KBM-7 (cell line): ENCODE data around the gene NEXN.

Experiments used
- DNase-seq: peaks from one replicate; pipeline ENCODE4 v3.0.0-alpha.2; 2015
- in situ Hi-C: fragments of 300-500 bp; cut with MboI; formaldehyde crosslinking; loops from 2 replicates; pipeline ENCODE4 v1.14.3; 2020; ENCODE audit warnings: low sequenced_read_pairs, low pct_unique_long_range_greater_than_20kb, mixed read lengths

The NEXN gene

GRCh38 chr1:77888081-77888780 lies at the start of gene NEXN:
Gene NEXN (plus strand): TSS chr1:77888624. CDS start chr1:77916107, 27,483 bp downstream.
- peak; percentile 75 for DNase-seq
- in situ Hi-C loops, result no loop called here

DNA sequence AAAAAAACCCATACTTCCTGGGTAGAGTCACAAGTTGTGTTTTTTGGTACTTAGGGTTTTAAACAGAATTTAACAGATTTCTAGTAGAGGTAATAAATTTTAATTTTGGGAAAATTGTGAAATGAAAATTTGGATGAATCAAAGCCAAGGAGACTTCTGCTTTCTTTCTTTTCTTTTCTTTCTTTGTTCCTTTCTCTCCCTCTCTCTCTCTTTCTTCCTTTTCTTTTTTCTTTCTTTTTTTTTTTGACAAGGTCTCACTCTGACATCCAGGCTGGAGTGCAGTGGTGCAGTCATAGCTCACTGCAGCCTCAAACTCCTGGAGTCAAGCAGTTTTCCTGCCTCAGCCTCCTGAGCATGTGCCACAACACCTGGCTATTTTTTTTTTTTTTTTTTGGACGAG lies 46.9 kb upstream of the NEXN start:
- no peak for DNase-seq
- in situ Hi-C loops, result no loop called here

GRCh38 chr1:77845951-77846350 lies 42.5 kb upstream of the NEXN start:
- in situ Hi-C loops, result no loop called here
- DNase-seq, result no peak

- in situ Hi-C loops, result no loop called here
- no peak for DNase-seq
Measured at GRCh38 chr1:77846966-77847365, 41.5 kb upstream of the NEXN start.

DNA sequence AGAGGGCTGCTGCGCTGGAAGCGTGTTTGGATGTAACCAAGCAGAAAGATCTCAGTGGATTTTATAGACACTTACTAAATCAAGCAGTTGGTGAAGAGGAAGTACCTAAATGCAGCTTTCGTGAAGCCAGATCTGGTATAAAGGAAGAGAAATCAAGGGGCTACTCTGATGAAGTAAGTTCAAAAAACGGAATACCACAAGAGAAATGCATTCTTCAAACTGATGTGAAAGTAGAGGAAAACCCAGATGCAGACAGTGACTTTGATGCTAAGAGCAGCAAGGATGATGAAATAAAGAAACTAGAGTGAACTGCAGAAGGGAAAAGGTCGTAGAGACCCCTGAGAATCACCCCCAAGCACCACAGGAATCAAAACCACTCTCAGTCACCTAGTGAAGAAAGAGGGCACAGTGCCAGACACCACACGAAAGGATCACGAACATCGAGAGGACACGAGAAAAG lies 40.8 kb upstream of the NEXN start:
- peak; percentile 55 for DNase-seq

DNA sequence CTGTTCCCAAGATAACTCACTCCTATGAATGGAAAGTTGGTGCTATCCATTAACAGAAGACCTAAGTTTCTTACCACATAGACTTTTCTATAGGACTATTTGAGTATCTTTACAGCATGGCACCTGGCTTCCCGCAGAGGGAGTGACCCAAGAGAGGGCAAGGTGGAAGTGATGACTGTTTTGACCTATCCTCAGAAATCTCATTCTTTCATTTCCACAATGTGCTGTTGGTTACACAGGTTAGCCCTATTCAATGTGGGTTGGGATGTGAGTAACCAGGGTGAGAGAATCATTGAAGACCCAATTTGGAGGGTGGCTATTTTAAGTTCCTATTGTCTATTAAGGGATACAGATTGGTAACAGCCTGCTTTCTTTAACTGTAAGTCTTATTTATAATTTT lies 38.3 kb upstream of the NEXN start:
- in situ Hi-C loops, result no loop called here
- DNase-seq, result no peak

More for the DNA sequence above, 40.8 kb upstream of the NEXN start:
- in situ Hi-C loops, result no loop called here

- DNase-seq, result no peak
- in situ Hi-C loops, result no loop called here
Measured at GRCh38 chr1:77857552-77857951, 30.9 kb upstream of the NEXN start.

GRCh38 chr1:77858725-77859124 lies 29.7 kb upstream of the NEXN start:
- no peak for DNase-seq
- in situ Hi-C loops, result no loop called here

GRCh38 chr1:77859248-77859647 lies 29.2 kb upstream of the NEXN start:
- in situ Hi-C loops, result no loop called here
- no peak for DNase-seq

- no peak for DNase-seq
- in situ Hi-C loops, result no loop called here
Measured at GRCh38 chr1:77866296-77866695, 22.1 kb upstream of the NEXN start.

- in situ Hi-C loops, result no loop called here
- no peak for DNase-seq
Measured at GRCh38 chr1:77872645-77873044, 15.8 kb upstream of the NEXN start.

DNA sequence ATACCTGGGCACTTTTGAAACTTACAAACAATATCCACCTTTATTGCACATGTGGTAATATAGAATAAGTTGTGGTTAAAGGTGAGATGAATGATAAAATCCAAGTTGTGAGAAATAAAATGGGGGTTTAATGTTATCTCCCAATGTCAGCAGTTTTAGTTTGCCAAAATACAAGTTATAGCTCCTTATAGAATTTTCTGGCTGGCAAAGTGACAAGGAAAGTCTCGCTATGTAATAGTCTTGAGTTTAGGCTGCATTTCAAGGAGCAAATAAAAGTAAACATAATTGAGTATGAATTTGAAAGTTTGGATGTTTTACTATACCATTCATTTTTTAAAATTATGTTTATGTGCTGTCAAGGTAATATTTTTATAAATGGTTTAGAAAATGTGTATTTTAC lies 15.0 kb upstream of the NEXN start:
- in situ Hi-C loops, result no loop called here
- no peak for DNase-seq

DNA sequence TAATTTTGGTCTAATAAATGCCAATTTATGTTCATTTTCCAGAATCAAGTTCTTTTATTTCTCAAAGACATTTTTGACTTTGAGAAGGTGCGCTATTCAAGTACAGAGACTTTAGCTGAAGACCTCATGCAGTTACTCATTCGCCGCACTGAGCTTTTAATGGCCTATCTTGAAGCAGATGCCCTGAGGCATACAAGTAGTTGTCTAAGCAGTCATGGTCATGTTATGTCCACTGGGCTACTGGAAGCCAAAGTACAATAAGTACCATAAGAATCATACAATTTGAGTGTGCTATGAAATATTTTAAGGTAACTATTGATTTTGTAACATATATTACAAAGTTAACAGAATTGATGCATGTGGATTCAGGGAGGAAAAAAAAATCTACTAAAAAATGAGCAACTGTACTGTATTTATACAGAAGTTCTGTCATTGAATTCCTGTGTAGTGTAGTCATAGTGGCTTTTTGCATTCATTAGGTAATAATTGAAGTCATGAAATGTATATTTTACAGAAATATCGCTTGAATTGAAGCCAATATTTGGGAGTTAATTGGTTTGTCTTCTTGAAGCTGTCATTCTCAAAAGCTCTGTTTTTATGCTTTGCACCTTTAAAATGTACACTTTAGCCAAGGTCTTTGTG lies 13.5 kb upstream of the NEXN start:
- in situ Hi-C loops, result no loop called here
- no peak for DNase-seq

DNA sequence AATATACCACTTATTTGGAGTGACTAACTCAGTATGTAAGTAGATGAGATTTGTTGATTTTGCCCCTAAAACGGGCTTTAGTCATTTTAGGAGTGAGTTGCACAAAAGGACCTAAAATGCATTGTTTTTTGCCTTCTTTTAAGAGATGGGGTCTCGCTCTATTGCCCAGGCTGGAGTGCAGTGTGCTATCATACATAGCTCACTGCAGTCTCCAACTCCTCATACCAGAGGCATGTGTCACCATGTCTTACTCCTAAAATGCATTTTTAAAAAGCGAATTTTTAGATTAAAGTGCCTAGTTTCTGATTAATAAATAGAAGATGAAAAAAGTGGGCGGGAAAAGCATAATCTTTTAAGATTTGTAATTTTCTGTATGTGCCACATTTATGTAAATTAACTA lies 11.5 kb upstream of the NEXN start:
- in situ Hi-C loops, result no loop called here
- no peak for DNase-seq

DNA sequence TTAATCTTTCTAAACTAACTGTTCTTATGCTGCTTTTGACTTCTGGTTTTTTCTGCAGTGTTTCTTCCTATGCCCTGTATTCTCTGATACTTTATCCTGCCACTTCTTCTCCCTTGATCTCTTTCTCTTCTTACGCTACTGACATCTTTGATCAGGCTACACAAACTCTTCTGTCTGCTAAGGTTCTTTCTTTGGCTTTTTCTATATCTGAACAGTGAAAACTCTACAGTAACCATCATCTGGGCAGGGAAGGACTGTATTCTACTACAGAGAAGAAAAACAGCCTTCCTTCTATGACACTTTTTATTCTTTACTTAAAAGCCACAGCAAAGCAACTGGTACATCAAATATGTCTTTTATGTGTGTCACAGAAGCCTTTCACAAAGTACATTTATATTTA lies 7.4 kb upstream of the NEXN start:
- in situ Hi-C loops, result no loop called here
- DNase-seq, result no peak

GRCh38 chr1:77882411-77882810 lies 6.0 kb upstream of the NEXN start:
- DNase-seq, result no peak
- in situ Hi-C loops, result no loop called here

- in situ Hi-C loops, result no loop called here
Measured at GRCh38 chr1:77888781-77889642, 588 bp downstream of the NEXN start.

GRCh38 chr1:77889671-77890070 lies 1.2 kb downstream of the NEXN start:
- DNase-seq, result no peak
- in situ Hi-C loops, result no loop called here

More at GRCh38 chr1:77888781-77889642, 588 bp downstream of the NEXN start:
- peak; percentile 71 for DNase-seq

GRCh38 chr1:77891200-77891599 lies 2.8 kb downstream of the NEXN start:
- no peak for DNase-seq
- in situ Hi-C loops, result no loop called here
